ENCODE measurements around the gene FAM227A.

FAM227A gene

GRCh38 chr22:38694049-38694448 lies 37.9 kb upstream of the FAM227A start:
- TF ChIP-seq CTCF (IDR thresholded peaks at IDR 0.05; ENCODE audit: borderline replicate concordance, control extremely low read depth, extremely low read depth, insufficient read depth, missing control alignments) = no peak
- in situ Hi-C loops (cut with MboI; ENCODE audit: low sequenced_read_pairs, unreplicated experiment) = no loop called here
- no peak for DNase-seq (ENCODE audit: low spot score)

GRCh38 chr22:38689651-38690050 lies 33.5 kb upstream of the FAM227A start:
- DNase-seq (ENCODE audit: low spot score) = no peak
- no peak for TF ChIP-seq CTCF (IDR thresholded peaks at IDR 0.05; ENCODE audit: borderline replicate concordance, control extremely low read depth, extremely low read depth, insufficient read depth, missing control alignments)
- in situ Hi-C loops (cut with MboI; ENCODE audit: low sequenced_read_pairs, unreplicated experiment) = no loop called here

GRCh38 chr22:38685761-38686160 lies 29.6 kb upstream of the FAM227A start:
- no peak for DNase-seq (ENCODE audit: low spot score)
- TF ChIP-seq CTCF (IDR thresholded peaks at IDR 0.05; ENCODE audit: borderline replicate concordance, control extremely low read depth, extremely low read depth, insufficient read depth, missing control alignments) = no peak
- in situ Hi-C loops (cut with MboI; ENCODE audit: low sequenced_read_pairs, unreplicated experiment) = no loop called here

GRCh38 chr22:38684895-38685294 lies 28.7 kb upstream of the FAM227A start:
- no peak for TF ChIP-seq CTCF (IDR thresholded peaks at IDR 0.05; ENCODE audit: borderline replicate concordance, control extremely low read depth, extremely low read depth, insufficient read depth, missing control alignments)
- in situ Hi-C loops (cut with MboI; ENCODE audit: low sequenced_read_pairs, unreplicated experiment) = no loop called here
- no peak for DNase-seq (ENCODE audit: low spot score)

- peak; percentile 99 for DNase-seq (ENCODE audit: low spot score)
- TF ChIP-seq CTCF (IDR thresholded peaks at IDR 0.05; ENCODE audit: borderline replicate concordance, control extremely low read depth, extremely low read depth, insufficient read depth, missing control alignments) = peak; percentile 79
- in situ Hi-C loops (cut with MboI; ENCODE audit: low sequenced_read_pairs, unreplicated experiment) = no loop called here
Observed at GRCh38 chr22:38681582-38682335, 25.6 kb upstream of the FAM227A start, which contains the start of gene TOMM22. Gene TOMM22, plus strand, starts transcription at chr22:38681957. Its CDS starts 22 bp downstream, at chr22:38681979.

- in situ Hi-C loops (cut with MboI; ENCODE audit: low sequenced_read_pairs, unreplicated experiment) = no loop called here
- DNase-seq (ENCODE audit: low spot score) = no peak
- no peak for TF ChIP-seq CTCF (IDR thresholded peaks at IDR 0.05; ENCODE audit: borderline replicate concordance, control extremely low read depth, extremely low read depth, insufficient read depth, missing control alignments)
Observed at GRCh38 chr22:38675833-38676232, 19.6 kb upstream of the FAM227A start.
